Neuronal stem cell (in vitro differentiated cells): ENCODE results near the gene SPIRE2.

Experiments used
- DNase-seq: peaks from one replicate; pipeline ENCODE4 v3.0.0-alpha.2; 2013; ENCODE audit warnings: low spot score
- H2AFZ ChIP-seq: one replicate; pipeline ENCODE4 v1.6.1; 2013; ENCODE audit warnings: mild to moderate bottlenecking, low read length, inconsistent platforms
- H2AK5ac ChIP-seq: 2 replicates; pipeline ENCODE4 v1.6.1; 2013; ENCODE audit warnings: low read depth, mild to moderate bottlenecking, inconsistent platforms, low read length, moderate library complexity, mixed read lengths
- H2BK120ac ChIP-seq: 2 replicates; pipeline ENCODE4 v1.6.1; 2013; ENCODE audit warnings: low read depth, mild to moderate bottlenecking, inconsistent platforms, low read length, moderate library complexity, mixed read lengths
- H2BK12ac ChIP-seq: one replicate; pipeline ENCODE4 v1.6.1; 2013; ENCODE audit warnings: low read length, inconsistent platforms
- H2BK15ac ChIP-seq: 2 replicates; pipeline ENCODE4 v1.6.1; 2013; ENCODE audit warnings: mild to moderate bottlenecking, low read length, inconsistent platforms, mixed read lengths
- H2BK5ac ChIP-seq: one replicate; pipeline ENCODE4 v1.6.1; 2013; ENCODE audit warnings: inconsistent platforms, mild to moderate bottlenecking, low read length, moderate library complexity
- H3K14ac ChIP-seq: one replicate; pipeline ENCODE4 v1.6.1; 2013; ENCODE audit warnings: low read length, inconsistent platforms
- H3K18ac ChIP-seq: 2 replicates; pipeline ENCODE4 v1.6.1; 2013; ENCODE audit warnings: low read length, inconsistent platforms
- H3K23ac ChIP-seq: 2 replicates; pipeline ENCODE4 v1.6.1; 2013; ENCODE audit warnings: low read depth, mild to moderate bottlenecking, mixed read lengths, low read length, inconsistent platforms; ENCODE audit not compliant: poor library complexity
- H3K27ac ChIP-seq: replicated peaks from 3 replicates; pipeline ENCODE4 v1.5.1; 2013; ENCODE audit warnings: low read length, inconsistent platforms
- H3K27me3 ChIP-seq, 3 experiments: 2 replicates each; pipeline ENCODE4 v1.6.1; 2013; ENCODE audit warnings: low read length in 3 of 3, mild to moderate bottlenecking in 2 of 3, inconsistent platforms in 1 of 3, low read depth in 1 of 3, mixed read lengths in 1 of 3, moderate library complexity in 1 of 3; ENCODE audit not compliant: control insufficient read depth in 3 of 3, insufficient read depth in 3 of 3
- H3K36me3 ChIP-seq, 2 donors: replicated peaks in 1 of 2; 2 replicates each; pipeline ENCODE4 v1.6.1; 2013; ENCODE audit warnings: low read length in 2 of 2; ENCODE audit not compliant: control insufficient read depth in 2 of 2, insufficient read depth in 2 of 2
- H3K4ac ChIP-seq: 2 replicates; pipeline ENCODE4 v1.6.1; 2013; ENCODE audit warnings: inconsistent platforms, mild to moderate bottlenecking, low read length, moderate library complexity
- H3K4me1 ChIP-seq, 2 donors: 1 replicate in 1 of 2; 2 replicates in 1 of 2; pipeline ENCODE4 v1.6.1; 2013; ENCODE audit warnings: low read length in 2 of 2, low read depth in 1 of 2; ENCODE audit not compliant: control insufficient read depth in 2 of 2, insufficient read depth in 1 of 2
- H3K4me2 ChIP-seq: one replicate; pipeline ENCODE4 v1.6.1; 2013; ENCODE audit warnings: mild to moderate bottlenecking, low read length, inconsistent platforms; ENCODE audit not compliant: insufficient read depth, poor library complexity, severe bottlenecking
- H3K4me3 ChIP-seq, 2 donors: 2 replicates each; pipeline ENCODE4 v1.5.1; 2013; ENCODE audit warnings: low read length in 2 of 2, mild to moderate bottlenecking in 2 of 2, inconsistent platforms in 1 of 2, moderate library complexity in 1 of 2
- H3K79me1 ChIP-seq: one replicate; pipeline ENCODE4 v1.6.1; 2013; ENCODE audit warnings: low read depth, mild to moderate bottlenecking, inconsistent platforms, low read length, moderate library complexity
- H3K9ac ChIP-seq: one replicate; pipeline ENCODE4 v1.6.1; 2013; ENCODE audit warnings: mild to moderate bottlenecking, low read depth, low read length, inconsistent platforms; ENCODE audit not compliant: poor library complexity
- H3K9me3 ChIP-seq, 2 donors: replicated peaks in 1 of 2; 2 replicates each; pipeline versions ENCODE3 to v1.6.1; 2013; ENCODE audit warnings: low read length in 2 of 2, mild to moderate bottlenecking in 2 of 2, inconsistent platforms in 1 of 2, low read depth in 1 of 2, mixed read lengths in 1 of 2, moderate library complexity in 1 of 2; ENCODE audit not compliant: control insufficient read depth in 2 of 2, insufficient read depth in 1 of 2
- H4K8ac ChIP-seq: one replicate; pipeline ENCODE4 v1.6.1; 2013; ENCODE audit warnings: low read depth, mild to moderate bottlenecking, inconsistent platforms, low read length, moderate library complexity
- H4K91ac ChIP-seq: one replicate; pipeline ENCODE4 v1.6.1; 2013; ENCODE audit warnings: low read length, low read depth, mild to moderate bottlenecking, inconsistent platforms; ENCODE audit not compliant: poor library complexity
- WGBS, 2 donors: extraction: QIAGEN DNeasy Blood & Tissue Kit; methylation state at CpG; one replicate each; pipeline ENCODE4 v1.1.7; 2013; ENCODE audit warnings: missing lambda C conversion rate in 2 of 2, mixed read lengths in 1 of 2; ENCODE audit not compliant: insufficient read length in 2 of 2, insufficient replicate concordance in 1 of 2; ENCODE audit errors: extremely low coverage in 2 of 2; 5-methylcytosine and 5-hydroxymethylcytosine counted together

The SPIRE2 gene

GRCh38 chr16:89884041-89884421 is 55.8 kb downstream of the SPIRE2 start:
- H3K14ac ChIP-seq: no peak overlapping the region
- H4K8ac ChIP-seq: no peak overlapping the region
- no CpG with 5 or more reads among the region's 8 CpGs for WGBS, 2 donors
- H3K79me1 ChIP-seq: peaks cover 2% of the 10 kb centered on the region
- no peak overlapping the region for H3K4ac ChIP-seq
- peaks cover 33 to 89% of the 10 kb centered on the region in 2 donors for H3K36me3 ChIP-seq
- no peak overlapping the region for H3K18ac ChIP-seq
- no peak overlapping the region for H4K91ac ChIP-seq
- H2BK5ac ChIP-seq: no peak overlapping the region
- H2AK5ac ChIP-seq: no peak overlapping the region
- no peak overlapping the region for H2BK120ac ChIP-seq
- H3K4me3 ChIP-seq: no peak overlapping the region
- DNase-seq: no peak
- no peak overlapping the region for H3K4me2 ChIP-seq
- peak overlapping the region; percentile 2 for H3K23ac ChIP-seq
- no peaks in the 10 kb centered on the region for H3K9me3 ChIP-seq
- no peak overlapping the region for H2AFZ ChIP-seq
- H3K9ac ChIP-seq: no peak overlapping the region
- no peaks in the 10 kb centered on the region for H3K4me1 ChIP-seq
- no peak overlapping the region for H2BK15ac ChIP-seq
- H3K27me3 ChIP-seq: no peaks in the 10 kb centered on the region
- H3K27ac ChIP-seq: no peak overlapping the region
- H2BK12ac ChIP-seq: no peak overlapping the region

GRCh38 chr16:89887243-89887642 is 59.0 kb downstream of the SPIRE2 start:
- Histone ChIP-seq H3K27me3 (no peaks in the 10 kb centered on the region), H2BK5ac (no peak overlapping the region), H3K4ac (no peak overlapping the region), H2BK12ac (no peak overlapping the region), H3K4me3 (no peak overlapping the region), H3K18ac (no peak overlapping the region), H3K9me3 (no peaks in the 10 kb centered on the region), H3K4me2 (no peak overlapping the region), H4K8ac (no peak overlapping the region), H2AFZ (no peak overlapping the region), H2AK5ac (no peak overlapping the region), H3K9ac (no peak overlapping the region), H3K36me3 (peaks cover 42 to 93% of the 10 kb centered on the region in 2 donors), H3K27ac (no peak overlapping the region), H2BK15ac (no peak overlapping the region), H3K23ac (no peak overlapping the region), H2BK120ac (no peak overlapping the region), H3K14ac (no peak overlapping the region), H3K4me1 (no peaks in the 10 kb centered on the region), H4K91ac (no peak overlapping the region), H3K79me1 (no peaks in the 10 kb centered on the region)
- no CpG with 5 or more reads among the region's 14 CpGs for WGBS, 2 donors
- DNase-seq: no peak

- H3K36me3 ChIP-seq: peaks cover 41 to 93% of the 10 kb centered on the region in 2 donors
- no peak overlapping the region for H3K23ac ChIP-seq
- no peak overlapping the region for H3K9ac ChIP-seq
- no peak for DNase-seq
- no peak overlapping the region for H3K18ac ChIP-seq
- peaks cover 2% of the 10 kb centered on the region for H3K79me1 ChIP-seq
- H3K27ac ChIP-seq: no peak overlapping the region
- H3K4me1 ChIP-seq: no peaks in the 10 kb centered on the region
- no peak overlapping the region for H3K4ac ChIP-seq
- WGBS, 2 donors: no CpG with 5 or more reads among the region's 9 CpGs
- no peak overlapping the region for H2BK5ac ChIP-seq
- no peak overlapping the region for H4K91ac ChIP-seq
- H2AK5ac ChIP-seq: no peak overlapping the region
- no peak overlapping the region for H4K8ac ChIP-seq
- no peak overlapping the region for H2AFZ ChIP-seq
- H2BK120ac ChIP-seq: no peak overlapping the region
- no peak overlapping the region for H2BK15ac ChIP-seq
- H3K9me3 ChIP-seq: no peaks in the 10 kb centered on the region
- H3K27me3 ChIP-seq: no peaks in the 10 kb centered on the region
- no peak overlapping the region for H3K4me3 ChIP-seq
- H3K4me2 ChIP-seq: no peak overlapping the region
- no peak overlapping the region for H3K14ac ChIP-seq
- no peak overlapping the region for H2BK12ac ChIP-seq
Measured at GRCh38 chr16:89890200-89890599, 61.9 kb downstream of the SPIRE2 start.

DNA sequence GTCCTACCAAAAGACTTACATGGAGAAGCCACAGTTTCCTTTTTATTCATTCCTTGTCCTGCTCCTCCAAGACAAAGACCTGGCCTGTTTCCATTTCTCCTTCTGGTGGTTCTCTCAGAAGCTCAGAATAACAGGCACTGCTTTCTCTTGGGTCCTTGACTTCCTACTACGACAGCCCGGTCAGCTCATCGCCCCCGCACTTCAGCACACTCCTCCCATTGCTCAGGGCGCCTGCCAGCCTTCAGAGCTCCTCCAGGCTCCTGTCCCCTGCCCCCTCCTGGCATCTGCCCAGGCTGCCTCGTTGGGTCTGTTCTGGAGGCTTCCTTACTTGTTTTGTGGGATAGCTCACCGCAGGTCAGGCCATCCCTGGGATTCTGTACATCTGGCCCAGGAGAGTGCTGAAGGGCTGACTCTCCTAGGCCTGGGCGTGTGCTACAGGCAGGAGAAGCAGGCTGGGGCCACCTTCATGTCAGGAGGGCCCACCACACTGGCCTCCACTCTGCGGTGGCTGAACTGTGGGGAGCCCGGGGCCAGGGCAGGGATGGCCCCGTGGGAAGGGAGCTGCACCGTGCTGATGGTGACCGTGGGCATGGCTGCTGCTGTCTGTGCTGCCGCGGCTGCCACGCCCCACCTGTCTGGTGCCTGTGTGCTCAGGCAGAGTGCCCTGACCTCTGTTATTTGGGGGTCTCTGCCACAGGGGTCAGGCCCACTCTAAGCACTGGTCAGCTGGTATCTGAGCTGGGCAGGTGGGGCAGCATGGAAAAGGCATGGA is 62.8 kb downstream of the SPIRE2 start:
- Histone ChIP-seq H3K23ac (no peak overlapping the region), H4K91ac (no peak overlapping the region), H2BK12ac (no peak overlapping the region), H3K4me1 (no peaks in the 10 kb centered on the region), H3K9ac (peak overlapping the region; percentile 44), H3K4me2 (no peak overlapping the region), H3K27me3 (no peaks in the 10 kb centered on the region), H3K27ac (no peak overlapping the region), H2BK120ac (no peak overlapping the region), H2BK5ac (no peak overlapping the region), H2BK15ac (no peak overlapping the region), H2AK5ac (no peak overlapping the region), H3K4me3 (no peak overlapping the region), H2AFZ (no peak overlapping the region), H3K36me3 (peaks cover 42 to 93% of the 10 kb centered on the region in 2 donors), H4K8ac (no peak overlapping the region), H3K4ac (no peak overlapping the region), H3K9me3 (no peaks in the 10 kb centered on the region), H3K18ac (no peak overlapping the region), H3K79me1 (peaks cover 6% of the 10 kb centered on the region), H3K14ac (peak overlapping the region; percentile 82)
- no peak for DNase-seq
- no CpG with 5 or more reads among the region's 16 CpGs for WGBS, 2 donors
